Measurements from ENCODE around the gene RNF17. TPM values are rescaled to one million over a fixed set of nuclear protein-coding genes. Genes with fewer than 3 reads are reported as not detected.
"Not testable (repeated sequence)": the region's sequence is repeated elsewhere in the genome, so short reads cannot be mapped to it uniquely, and the experiment has no call there.

RNF17 gene
- total RNA-seq, 1 donor from 2014 or later, result not detected

DNA sequence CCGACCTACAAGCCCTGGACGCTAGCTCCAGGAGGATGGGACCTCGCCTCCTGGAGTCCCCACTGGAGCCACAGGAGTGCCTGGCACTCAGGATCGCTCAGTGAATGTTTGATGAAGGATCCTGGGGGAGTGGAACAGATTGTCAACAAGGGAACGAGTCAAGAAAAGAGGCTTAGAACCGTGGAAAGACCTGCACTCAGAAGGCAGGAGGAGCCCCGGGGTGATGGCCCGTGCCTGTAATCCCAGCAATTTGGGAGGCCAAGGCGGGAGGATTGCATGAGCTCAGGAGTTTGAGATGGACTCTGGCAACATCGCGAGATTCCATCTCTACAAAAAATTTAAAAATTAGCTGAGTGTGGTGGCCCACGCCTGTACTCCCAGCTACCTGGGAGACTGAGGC is 44.8 kb upstream of the RNF17 start:
- intact Hi-C loops (cut with micrococcal nuclease), result no loop called here
- ATAC-seq (ENCODE audit: low read depth), result no peak
- DNase-seq, result no peak
- Mint-ChIP-seq H3K4me3 (no peak overlapping the region), H3K9me3 (no peaks in the 10 kb centered on the region), H3K27me3 (peaks cover 5% of the 10 kb centered on the region), H3K4me1 (no peaks in the 10 kb centered on the region), H3K36me3 (ENCODE audit: low read depth) (no peaks in the 10 kb centered on the region), H3K27ac (no peak overlapping the region)
- POLR2A ChIA-PET, result no interaction called here
- TF ChIP-seq CTCF (IDR thresholded peaks at IDR 0.05), result no peak
- CTCF ChIA-PET, result no interaction called here

GRCh38 chr13:24723206-24723605 is 40.8 kb upstream of the RNF17 start:
- peaks cover 3% of the 10 kb centered on the region for H3K27me3 Mint-ChIP-seq
- intact Hi-C loops (cut with micrococcal nuclease), result no loop called here
- no peak overlapping the region for H3K4me3 Mint-ChIP-seq
- no peaks in the 10 kb centered on the region for H3K4me1 Mint-ChIP-seq
- ChIA-PET CTCF (interaction anchor here (1.0 kb wide), 1 partner anchor 11 kb away, joined by 3 read pairs; no protein-coding TSS in a partner anchor), POLR2A (no interaction called here)
- no peak for ATAC-seq (ENCODE audit: low read depth)
- no peak for TF ChIP-seq CTCF (IDR thresholded peaks at IDR 0.05)
- no peak overlapping the region for H3K27ac Mint-ChIP-seq
- H3K36me3 Mint-ChIP-seq (ENCODE audit: low read depth), result no peaks in the 10 kb centered on the region
- DNase-seq, result no peak
- H3K9me3 Mint-ChIP-seq, result no peaks in the 10 kb centered on the region

DNA sequence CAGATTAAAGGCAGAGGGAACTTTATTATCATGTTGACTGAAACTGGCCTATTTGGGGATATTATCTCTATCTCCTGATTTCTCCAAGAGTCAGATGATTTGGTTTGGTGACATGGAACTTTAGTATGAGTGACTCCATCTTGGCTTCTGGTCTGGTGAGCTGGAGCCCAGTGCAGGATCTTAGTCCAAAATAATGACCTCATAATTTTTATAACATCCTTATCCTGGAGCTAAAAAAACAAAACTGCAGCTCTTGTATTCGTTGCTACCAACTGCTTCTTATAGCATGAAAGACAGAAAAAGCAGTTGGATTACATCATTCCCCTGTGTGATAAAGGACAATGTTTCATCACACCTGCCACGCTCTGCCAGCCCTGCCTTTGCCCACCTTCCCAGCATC is 39.3 kb upstream of the RNF17 start:
- ATAC-seq (ENCODE audit: low read depth) (no peak), DNase-seq (no peak)
- CTCF ChIA-PET, result interaction anchor here (1.2 kb wide), 1 partner anchor 83 kb away, joined by 4 read pairs; no protein-coding TSS in a partner anchor
- H3K27me3 Mint-ChIP-seq, result peaks cover 3% of the 10 kb centered on the region
- H3K4me3 Mint-ChIP-seq, result no peak overlapping the region
- POLR2A ChIA-PET, result no interaction called here
- no peaks in the 10 kb centered on the region for H3K9me3 Mint-ChIP-seq
- TF ChIP-seq CTCF (IDR thresholded peaks at IDR 0.05), result no peak
- no peaks in the 10 kb centered on the region for H3K36me3 Mint-ChIP-seq (ENCODE audit: low read depth)
- intact Hi-C loops (cut with micrococcal nuclease), result no loop called here
- H3K4me1 Mint-ChIP-seq, result no peaks in the 10 kb centered on the region
- no peak overlapping the region for H3K27ac Mint-ChIP-seq

DNA sequence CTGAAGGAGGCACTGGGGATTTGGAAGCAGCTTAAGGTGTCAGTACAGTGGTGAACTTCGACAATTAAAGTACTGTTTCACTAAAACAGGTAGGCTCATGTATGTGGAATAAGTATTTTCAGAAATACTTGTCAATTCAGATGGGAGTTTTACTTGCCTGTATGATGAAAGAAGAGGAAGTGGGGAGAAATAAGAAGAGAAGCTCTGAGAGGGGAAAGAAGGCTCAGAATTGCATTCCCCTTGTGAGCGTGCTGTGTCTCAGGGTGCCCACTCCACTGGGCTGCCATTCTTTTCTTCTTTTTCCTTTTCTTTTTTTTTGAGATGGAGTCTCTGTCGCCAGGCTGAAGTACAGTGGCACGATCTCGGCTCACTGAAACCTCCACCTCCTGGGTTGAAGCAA is 38.6 kb upstream of the RNF17 start:
- Mint-ChIP-seq H3K36me3 (ENCODE audit: low read depth) (no peaks in the 10 kb centered on the region), H3K27me3 (peaks cover 3% of the 10 kb centered on the region), H3K4me1 (no peaks in the 10 kb centered on the region), H3K27ac (no peak overlapping the region), H3K4me3 (no peak overlapping the region), H3K9me3 (no peaks in the 10 kb centered on the region)
- ChIA-PET CTCF (interaction anchor here (1.2 kb wide), 1 partner anchor 84 kb away, joined by 4 read pairs; no protein-coding TSS in a partner anchor), POLR2A (no interaction called here)
- TF ChIP-seq CTCF (IDR thresholded peaks at IDR 0.05), result no peak
- ATAC-seq (ENCODE audit: low read depth), result no peak
- DNase-seq, result no peak
- intact Hi-C loops (cut with micrococcal nuclease), result no loop called here

GRCh38 chr13:24727731-24728601 is 36.0 kb upstream of the RNF17 start:
- CTCF ChIA-PET, result interaction anchor here (0.6 to 1.0 kb wide), 3 partner anchors 16 to 34 kb away, joined by 3 to 4 read pairs (median 3); no protein-coding TSS in a partner anchor
- ATAC-seq (ENCODE audit: low read depth), result peak; percentile 88
- POLR2A ChIA-PET, result no interaction called here
- Mint-ChIP-seq H3K4me1 (peaks cover 7% of the 10 kb centered on the region), H3K4me3 (no peak overlapping the region), H3K27me3 (peaks cover 3% of the 10 kb centered on the region), H3K36me3 (ENCODE audit: low read depth) (no peaks in the 10 kb centered on the region), H3K9me3 (peaks cover 12% of the 10 kb centered on the region), H3K27ac (no peak overlapping the region)
- no peak for TF ChIP-seq CTCF (IDR thresholded peaks at IDR 0.05)
- intact Hi-C loops (cut with micrococcal nuclease), result loop anchor here (2.0 kb wide), 1 partner anchor 43 kb away; no protein-coding TSS in a partner anchor
- no peak for DNase-seq

GRCh38 chr13:24730873-24731567 is 32.9 kb upstream of the RNF17 start:
- peaks cover 12% of the 10 kb centered on the region for H3K9me3 Mint-ChIP-seq
- H3K27ac Mint-ChIP-seq; H3K27me3 Mint-ChIP-seq; POLR2A ChIA-PET; H3K4me1 Mint-ChIP-seq; intact Hi-C loops (cut with micrococcal nuclease); ATAC-seq (ENCODE audit: low read depth); DNase-seq; H3K4me3 Mint-ChIP-seq; CTCF ChIA-PET; H3K36me3 Mint-ChIP-seq (ENCODE audit: low read depth): not testable (repeated sequence)
